ENCODE data around the gene SLC6A12. TPM values are rescaled to one million over a fixed set of nuclear protein-coding genes. Genes with fewer than 3 reads are reported as not detected.

SLC6A12 gene
- total RNA-seq = under 1 TPM; 0.33 to 0.49 TPM
- polyA plus RNA-seq = not detected

- Histone ChIP-seq H3K4me1 (ENCODE audit: insufficient read depth, low read length) (no peaks in the 10 kb centered on the region), H3K27me3 (ENCODE audit: insufficient read depth, low read length) (no peaks in the 10 kb centered on the region), H3K27ac (ENCODE audit: low read depth, low read length) (no peak within 1 kb of the TSS), H3K4me3 (ENCODE audit: low read length in 2 of 2) (no peak within 1 kb of the TSS), H3K9me3 (ENCODE audit: control insufficient read depth in 1 of 2, low read length in 2 of 2) (no peaks in the 10 kb centered on the region), H3K36me3 (ENCODE audit: insufficient read depth, low read length) (no peaks in the 10 kb centered on the region)
- no peak for DNase-seq
- Mint-ChIP-seq H3K27me3 (peaks cover 36 to 47% of the 10 kb centered on the region in 2 donors), H3K27ac (no peak within 1 kb of the TSS), H3K4me1 (no peaks in the 10 kb centered on the region), H3K36me3 (no peaks in the 10 kb centered on the region), H3K9me3 (peaks cover 0 to 1% (median 0%) of the 10 kb centered on the region in 8 donors), H3K4me3 (no peak within 1 kb of the TSS)
- CTCF ChIA-PET (ENCODE audit: partially characterized antibody) = no interaction called here
- intact Hi-C loops (cut with micrococcal nuclease) = no loop called here
- POLR2A ChIA-PET (ENCODE audit: partially characterized antibody) = no interaction called here
Observed at GRCh38 chr12:214003-214741, at the start of gene SLC6A12. Gene SLC6A12, minus strand, starts transcription at chr12:214157. Its CDS starts 4,171 bp downstream, at chr12:209986.

- intact Hi-C loops (cut with micrococcal nuclease) = no loop called here
- Mint-ChIP-seq H3K4me1 (peaks cover 0 to 4% (median under 1%) of the 10 kb centered on the region in 4 donors), H3K9me3 (peaks cover 0 to 1% (median 0%) of the 10 kb centered on the region in 8 donors), H3K4me3 (no peak overlapping the region), H3K27me3 (peaks cover 1 to 7% of the 10 kb centered on the region in 2 donors), H3K36me3 (peaks cover 0 to 3% of the 10 kb centered on the region in 2 donors), H3K27ac (no peak overlapping the region)
- CTCF ChIA-PET (ENCODE audit: partially characterized antibody) = no interaction called here
- no peaks in the 10 kb centered on the region for H3K27me3 ChIP-seq (ENCODE audit: insufficient read depth, low read length)
- H3K4me1 ChIP-seq (ENCODE audit: insufficient read depth, low read length) = no peaks in the 10 kb centered on the region
- no peak for DNase-seq
- no peak overlapping the region for H3K4me3 ChIP-seq (ENCODE audit: low read length in 2 of 2)
- H3K36me3 ChIP-seq (ENCODE audit: insufficient read depth, low read length) = no peaks in the 10 kb centered on the region
- POLR2A ChIA-PET (ENCODE audit: partially characterized antibody) = no interaction called here
- no peak overlapping the region for H3K27ac ChIP-seq (ENCODE audit: low read depth, low read length)
- no peaks in the 10 kb centered on the region for H3K9me3 ChIP-seq (ENCODE audit: control insufficient read depth in 1 of 2, low read length in 2 of 2)
Observed at GRCh38 chr12:263574-263973, 49.6 kb upstream of the SLC6A12 start.

DNA sequence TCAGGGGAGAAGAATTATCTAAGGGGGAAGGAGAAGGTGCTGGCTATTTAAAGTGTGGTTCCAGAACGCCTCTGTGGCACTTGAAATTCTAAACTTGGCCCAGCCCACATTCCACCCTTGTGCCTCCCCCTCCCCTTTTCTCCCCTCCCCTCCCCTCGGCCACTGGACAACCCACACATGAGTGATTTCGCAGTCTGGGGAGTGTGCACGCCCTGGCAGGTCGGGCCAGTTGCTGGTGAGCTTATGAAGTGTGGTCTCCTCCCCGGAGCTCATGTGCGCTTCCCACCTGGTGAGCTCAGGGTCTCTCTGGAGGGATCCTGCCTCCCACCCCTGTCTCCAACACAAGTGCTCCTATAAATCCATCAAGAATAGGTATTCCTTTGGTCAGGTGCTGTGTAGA lies 48.9 kb upstream of the SLC6A12 start, which contains the start of gene SLC6A13:
Gene SLC6A13 (minus strand): TSS at position 20 of the 400 bp plus-strand sequence. CDS start 2,784 bp downstream, outside the sequence.
- CTCF ChIA-PET (ENCODE audit: partially characterized antibody) = no interaction called here

GRCh38 chr12:262113-262512 lies 48.2 kb upstream of the SLC6A12 start:
- intact Hi-C loops (cut with micrococcal nuclease) = no loop called here
- Histone ChIP-seq H3K27ac (ENCODE audit: low read depth, low read length) (no peak overlapping the region), H3K4me1 (ENCODE audit: insufficient read depth, low read length) (no peaks in the 10 kb centered on the region), H3K27me3 (ENCODE audit: insufficient read depth, low read length) (no peaks in the 10 kb centered on the region), H3K9me3 (ENCODE audit: control insufficient read depth in 1 of 2, low read length in 2 of 2) (no peaks in the 10 kb centered on the region), H3K4me3 (ENCODE audit: low read length in 2 of 2) (no peak overlapping the region), H3K36me3 (ENCODE audit: insufficient read depth, low read length) (no peaks in the 10 kb centered on the region)
- ChIA-PET POLR2A (ENCODE audit: partially characterized antibody) (no interaction called here), CTCF (ENCODE audit: partially characterized antibody) (no interaction called here)
- peaks cover 0 to 3% (median 0%) of the 10 kb centered on the region in 8 donors for H3K9me3 Mint-ChIP-seq
- no peak for DNase-seq
- peaks cover 0 to 3% of the 10 kb centered on the region in 2 donors for H3K36me3 Mint-ChIP-seq
- no peak overlapping the region for H3K4me3 Mint-ChIP-seq
- peaks cover 0 to 4% (median under 1%) of the 10 kb centered on the region in 4 donors for H3K4me1 Mint-ChIP-seq
- peaks cover 3 to 17% of the 10 kb centered on the region in 2 donors for H3K27me3 Mint-ChIP-seq
- no peak overlapping the region for H3K27ac Mint-ChIP-seq

More for the DNA sequence above, 48.9 kb upstream of the SLC6A12 start, which contains the start of gene SLC6A13:
- Mint-ChIP-seq H3K27ac (no peak within 1 kb of the TSS), H3K4me1 (peaks cover 0 to 4% (median under 1%) of the 10 kb centered on the region in 4 donors), H3K36me3 (peaks cover 0 to 3% of the 10 kb centered on the region in 2 donors), H3K4me3 (no peak within 1 kb of the TSS), H3K27me3 (peaks cover 3 to 15% of the 10 kb centered on the region in 2 donors), H3K9me3 (peaks cover 0 to 3% (median 0%) of the 10 kb centered on the region in 8 donors)
- DNase-seq = no peak
- H3K36me3 ChIP-seq (ENCODE audit: insufficient read depth, low read length) = no peaks in the 10 kb centered on the region
- intact Hi-C loops (cut with micrococcal nuclease) = no loop called here
- H3K9me3 ChIP-seq (ENCODE audit: control insufficient read depth in 1 of 2, low read length in 2 of 2) = no peaks in the 10 kb centered on the region
- POLR2A ChIA-PET (ENCODE audit: partially characterized antibody) = no interaction called here
- no peaks in the 10 kb centered on the region for H3K27me3 ChIP-seq (ENCODE audit: insufficient read depth, low read length)
- H3K27ac ChIP-seq (ENCODE audit: low read depth, low read length) = no peak within 1 kb of the TSS
- no peaks in the 10 kb centered on the region for H3K4me1 ChIP-seq (ENCODE audit: insufficient read depth, low read length)
- no peak within 1 kb of the TSS for H3K4me3 ChIP-seq (ENCODE audit: low read length in 2 of 2)

DNA sequence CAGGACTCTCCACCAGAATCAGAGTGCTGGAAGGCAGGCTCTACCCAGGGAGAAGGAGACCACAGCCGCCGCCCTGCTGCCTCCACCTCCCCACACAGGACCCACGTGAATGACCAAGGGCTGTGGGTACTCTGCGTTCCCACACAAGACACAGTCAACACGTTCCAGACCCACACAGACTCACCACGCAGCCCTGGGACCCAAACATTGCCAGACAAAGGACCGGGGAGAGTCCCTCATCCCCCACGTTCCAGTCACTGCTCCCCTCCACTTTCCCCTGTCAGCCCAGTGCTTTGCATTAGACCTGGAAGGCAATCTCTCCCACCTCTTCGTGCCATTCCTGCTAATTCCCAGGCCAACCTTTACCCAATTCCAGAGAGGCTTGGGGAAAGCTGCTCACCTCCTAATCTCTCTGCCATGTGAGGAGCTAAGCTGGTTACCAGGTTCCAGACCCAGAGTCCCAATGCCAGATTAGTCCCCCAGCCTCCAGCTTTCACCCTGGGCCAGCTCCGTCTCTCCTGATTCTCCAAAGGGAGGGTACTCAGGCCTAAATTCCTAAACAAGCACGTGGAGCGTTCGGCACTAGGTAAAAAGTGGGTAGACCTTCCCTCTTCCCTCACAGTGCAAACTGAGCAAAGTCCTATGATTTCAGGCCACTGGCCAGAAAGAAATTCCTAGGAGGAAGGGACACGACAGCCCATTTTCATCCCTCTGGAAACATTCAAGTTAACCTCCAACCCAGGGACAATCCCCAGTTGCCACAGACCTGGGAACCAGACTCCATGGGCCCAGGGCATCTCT lies 43.8 kb upstream of the SLC6A12 start:
- no peak overlapping the region for H3K4me3 Mint-ChIP-seq
- H3K9me3 Mint-ChIP-seq = peaks cover 0 to 8% (median 0%) of the 10 kb centered on the region in 8 donors
- no peaks in the 10 kb centered on the region for H3K4me1 Mint-ChIP-seq
- CTCF ChIA-PET (ENCODE audit: partially characterized antibody) = no interaction called here
- H3K4me1 ChIP-seq (ENCODE audit: insufficient read depth, low read length) = no peaks in the 10 kb centered on the region
- no peaks in the 10 kb centered on the region for H3K36me3 ChIP-seq (ENCODE audit: insufficient read depth, low read length)
- no peak overlapping the region for H3K27ac ChIP-seq (ENCODE audit: low read depth, low read length)
- no peak for DNase-seq
- no peaks in the 10 kb centered on the region for H3K9me3 ChIP-seq (ENCODE audit: control insufficient read depth in 1 of 2, low read length in 2 of 2)
- no peaks in the 10 kb centered on the region for H3K36me3 Mint-ChIP-seq
- no peak overlapping the region for H3K27ac Mint-ChIP-seq
- no peaks in the 10 kb centered on the region for H3K27me3 ChIP-seq (ENCODE audit: insufficient read depth, low read length)
- peaks cover 15 to 46% of the 10 kb centered on the region in 2 donors for H3K27me3 Mint-ChIP-seq
- POLR2A ChIA-PET (ENCODE audit: partially characterized antibody) = no interaction called here
- intact Hi-C loops (cut with micrococcal nuclease) = no loop called here
- H3K4me3 ChIP-seq (ENCODE audit: low read length in 2 of 2) = no peak overlapping the region

GRCh38 chr12:256958-257357 lies 43.0 kb upstream of the SLC6A12 start:
- H3K9me3 Mint-ChIP-seq = peaks cover 0 to 6% (median 0%) of the 10 kb centered on the region in 8 donors
- H3K9me3 ChIP-seq (ENCODE audit: control insufficient read depth in 1 of 2, low read length in 2 of 2) = no peaks in the 10 kb centered on the region
- H3K27ac ChIP-seq (ENCODE audit: low read depth, low read length) = no peak overlapping the region
- POLR2A ChIA-PET (ENCODE audit: partially characterized antibody) = no interaction called here
- CTCF ChIA-PET (ENCODE audit: partially characterized antibody) = no interaction called here
- no peaks in the 10 kb centered on the region for H3K4me1 Mint-ChIP-seq
- H3K4me3 Mint-ChIP-seq = no peak overlapping the region
- no peaks in the 10 kb centered on the region for H3K27me3 ChIP-seq (ENCODE audit: insufficient read depth, low read length)
- no peak overlapping the region for H3K27ac Mint-ChIP-seq
- H3K4me3 ChIP-seq (ENCODE audit: low read length in 2 of 2) = no peak overlapping the region
- H3K36me3 ChIP-seq (ENCODE audit: insufficient read depth, low read length) = no peaks in the 10 kb centered on the region
- peaks cover 15 to 48% of the 10 kb centered on the region in 2 donors for H3K27me3 Mint-ChIP-seq
- intact Hi-C loops (cut with micrococcal nuclease) = no loop called here
- no peak for DNase-seq
- H3K4me1 ChIP-seq (ENCODE audit: insufficient read depth, low read length) = no peaks in the 10 kb centered on the region
- H3K36me3 Mint-ChIP-seq = no peaks in the 10 kb centered on the region

DNA sequence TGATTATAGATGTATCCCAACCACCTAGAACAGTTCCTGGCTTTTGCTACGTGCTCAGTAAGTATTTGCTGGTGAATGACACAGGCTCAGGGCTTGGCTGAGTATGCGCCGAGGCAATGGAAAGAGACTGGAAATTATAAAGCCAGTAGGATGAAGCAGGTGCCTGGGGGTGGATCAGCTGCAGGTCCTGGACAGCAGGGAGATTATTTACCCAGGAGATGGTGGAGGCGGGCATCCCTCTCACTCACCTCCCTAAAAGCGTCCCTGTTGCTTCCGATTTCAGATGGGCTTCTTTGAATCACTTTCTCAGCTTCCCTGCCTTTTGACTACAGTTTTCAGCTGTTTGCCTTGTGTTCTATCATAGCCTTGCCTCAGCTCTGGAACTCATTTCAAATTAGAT lies 42.3 kb upstream of the SLC6A12 start:
- Mint-ChIP-seq H3K9me3 (peaks cover 0 to 6% (median 0%) of the 10 kb centered on the region in 8 donors), H3K4me3 (no peak overlapping the region), H3K4me1 (no peaks in the 10 kb centered on the region), H3K27ac (no peak overlapping the region), H3K36me3 (no peaks in the 10 kb centered on the region), H3K27me3 (peaks cover 15 to 48% of the 10 kb centered on the region in 2 donors)
- no peaks in the 10 kb centered on the region for H3K9me3 ChIP-seq (ENCODE audit: control insufficient read depth in 1 of 2, low read length in 2 of 2)
- no peaks in the 10 kb centered on the region for H3K4me1 ChIP-seq (ENCODE audit: insufficient read depth, low read length)
- H3K27ac ChIP-seq (ENCODE audit: low read depth, low read length) = no peak overlapping the region
- no peaks in the 10 kb centered on the region for H3K36me3 ChIP-seq (ENCODE audit: insufficient read depth, low read length)
- intact Hi-C loops (cut with micrococcal nuclease) = no loop called here
- H3K27me3 ChIP-seq (ENCODE audit: insufficient read depth, low read length) = no peaks in the 10 kb centered on the region
- POLR2A ChIA-PET (ENCODE audit: partially characterized antibody) = interaction anchor here (0.9 kb wide), 1 partner anchor 15 kb away, joined by 3 read pairs; no protein-coding TSS in a partner anchor
- no peak for DNase-seq
- CTCF ChIA-PET (ENCODE audit: partially characterized antibody) = no interaction called here
- no peak overlapping the region for H3K4me3 ChIP-seq (ENCODE audit: low read length in 2 of 2)

Measured in CD4-positive, alpha-beta memory T cell (primary cell).